Thymus (tissue), 11 donors: Measurements from ENCODE around the gene WFDC12. TPM values are rescaled to one million over a fixed set of nuclear protein-coding genes. Genes with fewer than 3 reads are reported as not detected.

Source experiments
- DNase-seq, 9 donors: peaks; one replicate each; pipeline ENCODE4 v3.0.0-alpha.2; 2013; ENCODE audit warnings: low spot score in 9 of 9, low read depth in 6 of 9, missing footprints in 1 of 9
- H3K27ac ChIP-seq, 2 donors: one replicate each; pipeline ENCODE4 v1.5.1; 2013; ENCODE audit warnings: control low read depth in 1 of 2, low read depth in 1 of 2, low read length in 1 of 2, mild to moderate bottlenecking in 1 of 2, moderate library complexity in 1 of 2
- H3K27me3 ChIP-seq, 2 donors: one replicate each; pipeline ENCODE4 v1.5.1; 2013; ENCODE audit warnings: low read length in 1 of 2; ENCODE audit not compliant: control insufficient read depth in 2 of 2, insufficient read depth in 1 of 2
- H3K36me3 ChIP-seq, 2 donors: one replicate each; pipeline ENCODE4 v1.5.1; 2013; ENCODE audit warnings: low read length in 1 of 2, mild to moderate bottlenecking in 1 of 2, moderate library complexity in 1 of 2; ENCODE audit not compliant: control insufficient read depth in 2 of 2, insufficient read depth in 2 of 2
- H3K4me1 ChIP-seq, 2 donors: one replicate each; pipeline ENCODE4 v1.5.1; 2013; ENCODE audit warnings: low read length in 2 of 2; ENCODE audit not compliant: control insufficient read depth in 2 of 2, insufficient read depth in 2 of 2
- H3K4me3 ChIP-seq, 2 donors: one replicate each; pipeline ENCODE4 v1.5.1; 2013; ENCODE audit warnings: low read length in 2 of 2, control low read depth in 1 of 2, mild to moderate bottlenecking in 1 of 2
- H3K9me3 ChIP-seq, 2 donors: one replicate each; pipeline ENCODE4 v1.5.1; 2013; ENCODE audit warnings: low read length in 1 of 2, mild to moderate bottlenecking in 1 of 2; ENCODE audit not compliant: control insufficient read depth in 2 of 2, insufficient read depth in 1 of 2
- WGBS: extraction: QIAGEN DNeasy Blood & Tissue Kit; methylation state at CpG from one replicate; pipeline ENCODE4 v1.1.7; 2013; 5-methylcytosine and 5-hydroxymethylcytosine counted together
- polyA plus RNA-seq: library from polyadenylated mRNA; stranded (reverse); fragments of 200-250 nt; gene quantifications from one replicate; pipeline ENCODE4 v1.2.3, GENCODE V29; 2013
- total RNA-seq: library from RNA; stranded (reverse); fragments of 120-200 nt; gene quantifications from one replicate; pipeline ENCODE4 v1.2.4, GENCODE V29; 2013
- donor health status: healthy.

Gene WFDC12
- total and polyA plus RNA-seq, 2 donors = 1.0 to 6.8 TPM

GRCh38 chr20:45098103-45098773 lies 26.0 kb downstream of the WFDC12 start:
- Histone ChIP-seq H3K27me3 (peaks cover 47 to 68% of the 10 kb centered on the region in 2 donors), H3K9me3 (no peaks in the 10 kb centered on the region), H3K27ac (no peak overlapping the region), H3K4me1 (peaks cover 2 to 3% of the 10 kb centered on the region in 2 donors), H3K36me3 (no peaks in the 10 kb centered on the region), H3K4me3 (peak overlapping the region in 1 of 2 donors; percentile 15)
- peak in 3 of 9 donors; percentile 29 to 34 (median 33) for DNase-seq
- 10% methylated on average over 91 of the region's 91 CpGs for WGBS

- Histone ChIP-seq H3K9me3 (no peaks in the 10 kb centered on the region), H3K4me1 (peaks cover 2 to 3% of the 10 kb centered on the region in 2 donors), H3K27me3 (peaks cover 47 to 63% of the 10 kb centered on the region in 2 donors), H3K36me3 (no peaks in the 10 kb centered on the region), H3K4me3 (no peak overlapping the region), H3K27ac (no peak overlapping the region)
- WGBS = 31% methylated on average over 56 of the region's 56 CpGs
- DNase-seq = peak in 5 of 9 donors; percentile 23 to 53 (median 41)
Measured at GRCh38 chr20:45097485-45098102, 26.7 kb downstream of the WFDC12 start.

- H3K4me3 ChIP-seq = no peak overlapping the region
- peaks cover 47 to 59% of the 10 kb centered on the region in 2 donors for H3K27me3 ChIP-seq
- WGBS = 92% methylated on average over 9 of the region's 9 CpGs
- no peak overlapping the region for H3K27ac ChIP-seq
- no peaks in the 10 kb centered on the region for H3K9me3 ChIP-seq
- DNase-seq = no peak
- peaks cover 2 to 3% of the 10 kb centered on the region in 2 donors for H3K4me1 ChIP-seq
- H3K36me3 ChIP-seq = no peaks in the 10 kb centered on the region
Measured at GRCh38 chr20:45096781-45097180, 27.5 kb downstream of the WFDC12 start.

- Histone ChIP-seq H3K27me3 (peaks cover 41 to 49% of the 10 kb centered on the region in 2 donors), H3K36me3 (no peaks in the 10 kb centered on the region), H3K27ac (no peak overlapping the region), H3K4me3 (no peak overlapping the region), H3K9me3 (no peaks in the 10 kb centered on the region), H3K4me1 (peaks cover 2 to 3% of the 10 kb centered on the region in 2 donors)
- peak in 8 of 9 donors; percentile 29 to 72 (median 44) for DNase-seq
- 13% methylated on average over 7 of the region's 7 CpGs for WGBS
Measured at GRCh38 chr20:45095805-45096238, 28.4 kb downstream of the WFDC12 start.

GRCh38 chr20:45094864-45095574 lies 29.2 kb downstream of the WFDC12 start:
- DNase-seq = no peak
- peaks cover 2 to 3% of the 10 kb centered on the region in 2 donors for H3K4me1 ChIP-seq
- WGBS = 96% methylated on average over 11 of the region's 11 CpGs
- H3K36me3 ChIP-seq = no peaks in the 10 kb centered on the region
- H3K4me3 ChIP-seq = no peak overlapping the region
- peaks cover 33 to 41% of the 10 kb centered on the region in 2 donors for H3K27me3 ChIP-seq
- no peak overlapping the region for H3K27ac ChIP-seq
- H3K9me3 ChIP-seq = no peaks in the 10 kb centered on the region

- Histone ChIP-seq H3K36me3 (no peaks in the 10 kb centered on the region), H3K27ac (no peak overlapping the region), H3K4me1 (peaks cover 2 to 3% of the 10 kb centered on the region in 2 donors), H3K27me3 (peaks cover 26 to 33% of the 10 kb centered on the region in 2 donors), H3K4me3 (no peak overlapping the region), H3K9me3 (no peaks in the 10 kb centered on the region)
- over 99% methylated on average over 2 of the region's 2 CpGs for WGBS
- DNase-seq = no peak
Measured at GRCh38 chr20:45094201-45094600, 30.1 kb downstream of the WFDC12 start.

- no peak for DNase-seq
- Histone ChIP-seq H3K4me3 (no peak overlapping the region), H3K9me3 (no peaks in the 10 kb centered on the region), H3K4me1 (peaks cover 0 to 2% of the 10 kb centered on the region in 2 donors), H3K36me3 (no peaks in the 10 kb centered on the region), H3K27me3 (peaks cover 14 to 20% of the 10 kb centered on the region in 2 donors), H3K27ac (no peak overlapping the region)
- WGBS = 97% methylated on average over 7 of the region's 7 CpGs
Measured at GRCh38 chr20:45092898-45093297, 31.4 kb downstream of the WFDC12 start.

GRCh38 chr20:45091366-45091765 lies 32.9 kb downstream of the WFDC12 start:
- no peaks in the 10 kb centered on the region for H3K4me1 ChIP-seq
- H3K4me3 ChIP-seq = no peak overlapping the region
- 88% methylated on average over 3 of the region's 3 CpGs for WGBS
- no peaks in the 10 kb centered on the region for H3K9me3 ChIP-seq
- no peak for DNase-seq
- H3K27me3 ChIP-seq = peaks cover 2 to 5% of the 10 kb centered on the region in 2 donors
- no peak overlapping the region for H3K27ac ChIP-seq
- H3K36me3 ChIP-seq = no peaks in the 10 kb centered on the region

GRCh38 chr20:45090481-45090880 lies 33.8 kb downstream of the WFDC12 start:
- H3K36me3 ChIP-seq = no peaks in the 10 kb centered on the region

More at GRCh38 chr20:45090481-45090880, 33.8 kb downstream of the WFDC12 start:
- Histone ChIP-seq H3K27me3 (no peaks in the 10 kb centered on the region), H3K9me3 (no peaks in the 10 kb centered on the region), H3K4me1 (no peaks in the 10 kb centered on the region), H3K4me3 (no peak overlapping the region), H3K27ac (no peak overlapping the region)
- over 99% methylated on average over 3 of the region's 3 CpGs for WGBS
- DNase-seq = no peak
